Measurements from ENCODE around the gene CLRN2. TPM values are rescaled to one million over a fixed set of nuclear protein-coding genes. Genes with fewer than 3 reads are reported as not detected.

CLRN2 gene
- total RNA-seq, 2 donors from 2014 or later = not detected

DNA sequence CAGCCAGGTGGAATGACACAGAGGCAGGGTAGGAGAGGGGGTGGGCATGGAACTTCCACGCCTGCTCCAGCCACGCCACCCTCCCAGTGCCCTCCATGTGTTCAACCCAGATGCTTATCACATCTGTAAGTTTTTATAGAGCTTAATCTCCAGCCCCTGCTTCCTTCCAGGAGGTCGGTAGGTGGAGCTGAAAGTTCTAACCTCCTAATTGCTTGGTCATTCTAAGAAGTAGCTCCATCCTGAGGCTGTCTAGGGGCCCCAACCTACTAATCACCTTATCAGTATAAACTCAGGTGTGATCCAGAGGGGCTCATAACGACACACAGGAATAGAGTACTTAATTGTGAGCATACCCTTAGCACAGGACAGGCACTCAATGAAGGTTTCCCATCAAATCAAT lies 21.3 kb upstream of the CLRN2 start:
- peaks cover 31% of the 10 kb centered on the region for H3K36me3 Mint-ChIP-seq (ENCODE audit: low read depth)
- no peaks in the 10 kb centered on the region for H3K27me3 Mint-ChIP-seq (ENCODE audit: insufficient read depth)
- Histone ChIP-seq H3K36me3 (ENCODE audit: control insufficient read depth, insufficient read depth, low read length) (peaks cover 56% of the 10 kb centered on the region), H3K9ac (ENCODE audit: extremely low read depth, low read length, poor library complexity, severe bottlenecking) (no peak overlapping the region), H3K4me1 (ENCODE audit: control insufficient read depth, insufficient read depth, low read length) (no peaks in the 10 kb centered on the region), H3K27ac (ENCODE audit: low read depth, low read length) (no peak overlapping the region), H3K27me3 (ENCODE audit: control insufficient read depth, insufficient read depth, low read length, poor library complexity, severe bottlenecking) (no peaks in the 10 kb centered on the region), H3K9me3 (ENCODE audit: control insufficient read depth, low read length) (no peaks in the 10 kb centered on the region), H3K4me3 (ENCODE audit: low read length) (no peak overlapping the region)
- H3K4me3 Mint-ChIP-seq = no peak overlapping the region
- TF ChIP-seq, protein P1, sequence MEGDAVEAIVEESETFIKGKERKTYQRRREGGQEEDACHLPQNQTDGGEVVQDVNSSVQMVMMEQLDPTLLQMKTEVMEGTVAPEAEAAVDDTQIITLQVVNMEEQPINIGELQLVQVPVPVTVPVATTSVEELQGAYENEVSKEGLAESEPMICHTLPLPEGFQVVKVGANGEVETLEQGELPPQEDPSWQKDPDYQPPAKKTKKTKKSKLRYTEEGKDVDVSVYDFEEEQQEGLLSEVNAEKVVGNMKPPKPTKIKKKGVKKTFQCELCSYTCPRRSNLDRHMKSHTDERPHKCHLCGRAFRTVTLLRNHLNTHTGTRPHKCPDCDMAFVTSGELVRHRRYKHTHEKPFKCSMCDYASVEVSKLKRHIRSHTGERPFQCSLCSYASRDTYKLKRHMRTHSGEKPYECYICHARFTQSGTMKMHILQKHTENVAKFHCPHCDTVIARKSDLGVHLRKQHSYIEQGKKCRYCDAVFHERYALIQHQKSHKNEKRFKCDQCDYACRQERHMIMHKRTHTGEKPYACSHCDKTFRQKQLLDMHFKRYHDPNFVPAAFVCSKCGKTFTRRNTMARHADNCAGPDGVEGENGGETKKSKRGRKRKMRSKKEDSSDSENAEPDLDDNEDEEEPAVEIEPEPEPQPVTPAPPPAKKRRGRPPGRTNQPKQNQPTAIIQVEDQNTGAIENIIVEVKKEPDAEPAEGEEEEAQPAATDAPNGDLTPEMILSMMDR (conservative IDR thresholded peaks at IDR 0.05) = no peak
- peaks cover 3% of the 10 kb centered on the region for H3K4me1 Mint-ChIP-seq
- no peaks in the 10 kb centered on the region for H3K9me3 Mint-ChIP-seq
- 92 to 94% methylated on average over 2 to 4 of the region's 4 CpGs for WGBS, 2 experiments (ENCODE audit: insufficient coverage in 1 of 2, insufficient read length in 1 of 2)
- H3K27ac Mint-ChIP-seq = no peak overlapping the region
- DNase-seq = no peak

DNA sequence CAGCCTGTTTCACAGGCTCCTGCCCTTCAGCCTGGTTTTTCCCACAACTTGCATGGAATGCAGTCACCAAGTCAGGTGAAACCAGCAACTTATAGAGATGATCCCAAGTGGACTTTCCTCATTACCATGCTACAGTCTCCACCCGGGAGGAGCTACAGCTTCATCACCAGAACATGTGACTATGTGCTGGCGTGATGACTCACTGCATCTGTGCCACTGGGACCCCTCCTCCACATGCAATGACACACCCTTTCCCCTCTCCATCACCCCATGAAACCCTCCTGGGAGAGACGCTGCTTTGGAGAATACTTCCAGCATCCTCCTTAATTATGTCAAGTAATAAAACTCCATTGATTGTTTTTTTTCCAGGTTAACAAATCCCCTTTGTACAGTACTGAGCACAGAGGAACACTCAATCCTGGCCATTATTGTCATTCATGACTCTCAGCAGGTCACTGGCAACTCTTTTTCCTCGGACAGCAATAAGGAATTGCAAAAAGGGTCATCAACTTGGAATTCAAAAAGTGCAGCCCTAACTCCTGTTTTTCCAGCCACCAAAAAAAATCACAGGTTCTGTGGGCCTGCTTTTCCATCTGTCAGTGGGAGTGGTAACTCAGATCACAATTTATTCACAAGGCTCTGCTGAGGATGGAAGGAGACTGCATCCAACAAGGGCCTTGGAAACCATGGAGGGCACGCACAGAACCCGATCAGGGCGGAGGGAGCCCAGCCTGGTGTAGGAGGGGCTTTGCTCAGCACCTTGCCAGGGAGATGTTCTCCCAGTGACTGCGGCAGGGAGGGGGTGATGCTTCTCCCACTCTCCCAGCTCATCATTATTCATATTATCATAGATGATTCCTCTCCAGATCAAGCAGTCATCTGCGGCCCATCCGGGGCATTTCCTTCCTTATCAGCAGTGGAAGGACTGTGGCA lies 20.4 kb upstream of the CLRN2 start:
- TF ChIP-seq, protein P1 (conservative IDR thresholded peaks at IDR 0.05) = no peak
- WGBS, 2 experiments (ENCODE audit: insufficient coverage in 1 of 2, insufficient read length in 1 of 2) = 73 to 88% methylated on average over 7 to 10 of the region's 10 CpGs

DNA sequence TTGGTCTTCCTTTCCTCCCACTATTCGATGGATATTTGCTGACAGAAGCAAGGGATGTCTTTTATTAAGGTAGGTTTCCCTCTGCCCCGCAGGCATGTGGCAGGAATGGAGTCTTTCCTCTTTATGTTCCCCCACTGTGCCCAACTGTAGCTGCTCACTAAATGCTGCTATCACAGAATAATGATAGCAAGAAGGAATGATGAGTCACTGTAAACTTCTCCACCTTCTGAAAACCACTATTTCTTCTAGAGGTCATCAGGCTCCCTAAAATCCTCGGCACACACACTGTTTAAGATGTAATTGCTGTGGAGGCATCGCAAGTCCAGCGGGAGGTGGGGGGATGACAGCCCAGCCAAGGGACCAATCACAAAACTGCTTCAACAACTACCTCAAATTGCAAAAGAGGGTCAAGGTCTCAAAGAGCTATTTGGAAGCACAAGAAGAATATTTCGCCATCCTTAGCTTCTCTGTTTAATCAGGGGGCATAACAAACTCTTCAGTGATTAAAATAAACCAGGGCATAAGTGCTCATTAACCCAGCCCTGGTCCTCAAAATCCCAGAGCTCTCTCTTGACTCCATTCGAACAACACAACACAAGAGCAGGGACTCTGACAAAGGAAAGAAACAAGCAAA lies 17.0 kb upstream of the CLRN2 start:
- DNase-seq = no peak
- Histone ChIP-seq H3K36me3 (ENCODE audit: control insufficient read depth, insufficient read depth, low read length) (peaks cover 67% of the 10 kb centered on the region), H3K4me3 (ENCODE audit: low read length) (no peak overlapping the region), H3K4me1 (ENCODE audit: control insufficient read depth, insufficient read depth, low read length) (no peaks in the 10 kb centered on the region), H3K27me3 (ENCODE audit: control insufficient read depth, insufficient read depth, low read length, poor library complexity, severe bottlenecking) (no peaks in the 10 kb centered on the region), H3K9me3 (ENCODE audit: control insufficient read depth, low read length) (no peaks in the 10 kb centered on the region), H3K27ac (ENCODE audit: low read depth, low read length) (no peak overlapping the region), H3K9ac (ENCODE audit: extremely low read depth, low read length, poor library complexity, severe bottlenecking) (no peak overlapping the region)
- no peak overlapping the region for H3K27ac Mint-ChIP-seq
- no peaks in the 10 kb centered on the region for H3K9me3 Mint-ChIP-seq
- H3K36me3 Mint-ChIP-seq (ENCODE audit: low read depth) = peaks cover 33% of the 10 kb centered on the region
- peaks cover 3% of the 10 kb centered on the region for H3K4me1 Mint-ChIP-seq
- TF ChIP-seq, protein P1 (conservative IDR thresholded peaks at IDR 0.05) = no peak
- H3K4me3 Mint-ChIP-seq = no peak overlapping the region
- WGBS, 2 experiments (ENCODE audit: insufficient coverage in 1 of 2, insufficient read length in 1 of 2) = 95 to 100% methylated on average over 1 to 7 of the region's 7 CpGs
- H3K27me3 Mint-ChIP-seq (ENCODE audit: insufficient read depth) = no peaks in the 10 kb centered on the region

More for the DNA sequence above, 20.4 kb upstream of the CLRN2 start:
- H3K27me3 ChIP-seq (ENCODE audit: control insufficient read depth, insufficient read depth, low read length, poor library complexity, severe bottlenecking) = no peaks in the 10 kb centered on the region
- Mint-ChIP-seq H3K36me3 (ENCODE audit: low read depth) (peaks cover 26% of the 10 kb centered on the region), H3K9me3 (no peaks in the 10 kb centered on the region), H3K4me1 (peaks cover 3% of the 10 kb centered on the region), H3K27me3 (ENCODE audit: insufficient read depth) (no peaks in the 10 kb centered on the region), H3K27ac (no peak overlapping the region), H3K4me3 (no peak overlapping the region)
- H3K9ac ChIP-seq (ENCODE audit: extremely low read depth, low read length, poor library complexity, severe bottlenecking) = no peak overlapping the region
- peak overlapping the region; percentile 47 for H3K27ac ChIP-seq (ENCODE audit: low read depth, low read length)
- no peaks in the 10 kb centered on the region for H3K9me3 ChIP-seq (ENCODE audit: control insufficient read depth, low read length)
- no peak overlapping the region for H3K4me3 ChIP-seq (ENCODE audit: low read length)
- DNase-seq = no peak
- H3K36me3 ChIP-seq (ENCODE audit: control insufficient read depth, insufficient read depth, low read length) = peaks cover 54% of the 10 kb centered on the region
- no peaks in the 10 kb centered on the region for H3K4me1 ChIP-seq (ENCODE audit: control insufficient read depth, insufficient read depth, low read length)
